SU-DHL-6 (cell line): ENCODE measurements around the gene ENOX2.

Experiments used
- H2AFZ ChIP-seq: fragments of 200-600 bp; sonication (generic); 2 replicates; pipeline ENCODE4 v1.6.1; 2014; ENCODE audit warnings: low read depth, mild to moderate bottlenecking, moderate library complexity, mixed read lengths, antibody characterized with exemption, low read length; ENCODE audit not compliant: severe bottlenecking
- H3F3A ChIP-seq: fragments of 200-600 bp; shearing (Covaris generic); 2 replicates; pipeline ENCODE4 v1.6.0; 2016; ENCODE audit warnings: antibody characterized with exemption, mild to moderate bottlenecking; ENCODE audit not compliant: insufficient read depth
- H3K27ac ChIP-seq: fragments of 200-600 bp; sonication (generic); 2 replicates; pipeline ENCODE4 v1.5.1; 2016; ENCODE audit warnings: low read depth, mild to moderate bottlenecking, low read length, moderate library complexity, mixed read lengths
- H3K27me3 ChIP-seq: fragments of 200-600 bp; sonication (generic), shearing (Covaris generic); 2 replicates; pipeline ENCODE4 v1.6.0; 2014; ENCODE audit warnings: mild to moderate bottlenecking, low read length
- H3K36me3 ChIP-seq: fragments of 200-600 bp; sonication (generic); 2 replicates; pipeline ENCODE4 v1.6.1; 2014; ENCODE audit warnings: mild to moderate bottlenecking, low read length, mixed read lengths
- H3K4me2 ChIP-seq: fragments of 300-600, 200-600 bp; shearing (Covaris generic), sonication (generic); 2 replicates; pipeline ENCODE4 v1.6.0; 2014; ENCODE audit warnings: low read length, low read depth, mild to moderate bottlenecking; ENCODE audit not compliant: poor library complexity, severe bottlenecking
- H3K4me3 ChIP-seq: fragments of 200-600 bp; sonication (generic); 2 replicates; pipeline ENCODE4 v1.5.1; 2014; ENCODE audit warnings: antibody characterized with exemption, low read length, mild to moderate bottlenecking, mixed read lengths; ENCODE audit not compliant: insufficient read depth, poor library complexity, severe bottlenecking
- H3K79me2 ChIP-seq: fragments of 200-600 bp; sonication (generic); 2 replicates; pipeline ENCODE4 v1.6.1; 2014; ENCODE audit warnings: mild to moderate bottlenecking, low read length, moderate library complexity; ENCODE audit not compliant: insufficient read depth
- H3K9ac ChIP-seq: fragments of 200-600 bp; sonication (generic); 2 replicates; pipeline ENCODE4 v1.7.0; 2014; ENCODE audit warnings: mild to moderate bottlenecking, low read length
- H3K9me2 ChIP-seq: fragments of 200-600 bp; sonication (generic); replicated peaks from 2 replicates; pipeline ENCODE4 v1.6.1; 2014; ENCODE audit warnings: low read length; ENCODE audit not compliant: insufficient read depth
- H3K9me3 ChIP-seq: fragments of 200-600 bp; sonication (generic); 2 replicates; pipeline ENCODE4 v1.6.1; 2014; ENCODE audit warnings: low read length, mixed read lengths; ENCODE audit not compliant: insufficient read depth
- H4K20me1 ChIP-seq: fragments of 200-600 bp; sonication (generic); 2 replicates; pipeline ENCODE4 v1.6.1; 2014; ENCODE audit warnings: low read depth, mild to moderate bottlenecking, antibody characterized with exemption, low read length, moderate library complexity, mixed read lengths
- CTCF ChIP-seq: fragments of 200-600 bp; sonication (generic); IDR thresholded peaks from one replicate; pipeline ENCODE4 v1.5.1; 2017; ENCODE audit warnings: antibody characterized with exemption, mild to moderate bottlenecking, low read length, moderate library complexity; ENCODE audit not compliant: insufficient read depth, poor library complexity, severe bottlenecking
- EZH2phosphoT487 ChIP-seq: fragments of 200-600 bp; sonication (generic), shearing (Covaris generic); conservative IDR thresholded peaks from 2 replicates; pipeline ENCODE4 v1.6.1; 2018; ENCODE audit warnings: mild to moderate bottlenecking, antibody characterized with exemption, low read length, moderate library complexity, mixed read lengths

The ENOX2 gene

GRCh38 chrX:130718137-130718536 lies 184.9 kb downstream of the ENOX2 start:
- Histone ChIP-seq H3K9me3 (no peaks in the 10 kb centered on the region), H3K79me2 (no peaks in the 10 kb centered on the region), H3K4me3 (no peak overlapping the region), H3K4me2 (no peak overlapping the region), H3F3A (no peaks in the 10 kb centered on the region), H3K36me3 (no peaks in the 10 kb centered on the region), H3K9ac (no peak overlapping the region), H4K20me1 (no peaks in the 10 kb centered on the region), H3K27me3 (no peaks in the 10 kb centered on the region), H3K9me2 (no peaks in the 10 kb centered on the region), H2AFZ (no peak overlapping the region), H3K27ac (no peak overlapping the region)
- TF ChIP-seq CTCF = no peak

- TF ChIP-seq EZH2phosphoT487 (no peak), CTCF (no peak)
- Histone ChIP-seq H3K9me2 (no peaks in the 10 kb centered on the region), H4K20me1 (no peaks in the 10 kb centered on the region), H3K9ac (no peak overlapping the region), H3F3A (no peaks in the 10 kb centered on the region), H3K4me3 (no peak overlapping the region), H2AFZ (no peak overlapping the region), H3K79me2 (no peaks in the 10 kb centered on the region), H3K4me2 (no peak overlapping the region), H3K27ac (no peak overlapping the region), H3K36me3 (no peaks in the 10 kb centered on the region), H3K9me3 (no peaks in the 10 kb centered on the region), H3K27me3 (no peaks in the 10 kb centered on the region)
Measured at GRCh38 chrX:130716781-130717413, 186.1 kb downstream of the ENOX2 start.

GRCh38 chrX:130716346-130716745 lies 186.7 kb downstream of the ENOX2 start:
- Histone ChIP-seq H3K4me2 (no peak overlapping the region), H3K27ac (no peak overlapping the region), H3K9me2 (no peaks in the 10 kb centered on the region), H3K79me2 (no peaks in the 10 kb centered on the region), H3K36me3 (no peaks in the 10 kb centered on the region), H2AFZ (no peak overlapping the region), H3F3A (no peaks in the 10 kb centered on the region), H3K4me3 (no peak overlapping the region), H3K9me3 (no peaks in the 10 kb centered on the region), H3K9ac (no peak overlapping the region), H3K27me3 (no peaks in the 10 kb centered on the region), H4K20me1 (no peaks in the 10 kb centered on the region)
- TF ChIP-seq EZH2phosphoT487 = no peak
- no peak for TF ChIP-seq CTCF
